H1 (cell line): Measurements from ENCODE around the gene PBXIP1. TPM values are rescaled to one million over a fixed set of nuclear protein-coding genes. Genes with fewer than 3 reads are reported as not detected.

Source experiments
- CREB1 ChIP-seq: IDR thresholded peaks from 2 replicates; pipeline ENCODE4 v1.6.1; 2012; ENCODE audit warnings: inconsistent platforms
- GTF2F1 ChIP-seq: IDR thresholded peaks from 2 replicates; pipeline ENCODE4 v1.6.1; 2012; ENCODE audit warnings: low read depth, low read length, improper control_type of control experiment, borderline replicate concordance
- HDAC6 ChIP-seq: IDR thresholded peaks from one replicate; pipeline ENCODE4 v1.7.1; 2012; ENCODE audit warnings: low read depth, mild to moderate bottlenecking, inconsistent platforms, low read length, moderate library complexity
- KDM4A ChIP-seq: IDR thresholded peaks from one replicate; pipeline ENCODE4 v1.7.1; 2012; ENCODE audit warnings: low read depth, mild to moderate bottlenecking, moderate library complexity, low read length, inconsistent platforms; ENCODE audit not compliant: severe bottlenecking
- TAF7 ChIP-seq: optimal IDR thresholded peaks from 2 replicates; pipeline ENCODE3; 2011; ENCODE audit warnings: low read depth, mild to moderate bottlenecking, inconsistent platforms, low read length, moderate library complexity, borderline replicate concordance
- ZNF274 ChIP-seq: IDR thresholded peaks from 2 replicates; pipeline ENCODE4 v1.7.0; 2012; ENCODE audit warnings: low read length, borderline replicate concordance; ENCODE audit errors: extremely low read depth
- polyA plus RNA-seq, 7 experiments: library from polyadenylated mRNA; depleted of rRNA in 3 of 7; stranded (reverse) in 5 of 7; unstranded in 2 of 7; fragments of >200 nt in 5 of 7; fragments of 200-250 nt in 2 of 7; gene quantifications; 1 replicate in 5 of 7; 2 replicates in 1 of 7; 4 replicates in 1 of 7; pipeline versions ENCODE4 v1.2.1 to v1.2.3, GENCODE V29; 2011 to 2013; ENCODE audit warnings: missing spikeins in 2 of 7, mixed read lengths in 2 of 7
- total RNA-seq: library from RNA; stranded (reverse); fragmentation: NEBNext Ultra II Directional; extraction: Animal tissue kit (Norgen Biotek cat#: 25700); gene quantifications from 2 replicates; pipeline ENCODE4 v1.2.1, GENCODE V29; 2021
- TF ChIP-seq, protein P1 (sequence below): IDR thresholded peaks from 2 replicates; pipeline ENCODE4 v1.6.1; 2011; ENCODE audit warnings: low read depth, mild to moderate bottlenecking, low read length; ENCODE audit not compliant: insufficient read depth

Gene PBXIP1
- total and polyA plus RNA-seq, 2 of the 8 experiments (the other 6 are each of a cell fraction or from before 2014, with no cell fraction given): 12.0 to 19.8 TPM

DNA sequence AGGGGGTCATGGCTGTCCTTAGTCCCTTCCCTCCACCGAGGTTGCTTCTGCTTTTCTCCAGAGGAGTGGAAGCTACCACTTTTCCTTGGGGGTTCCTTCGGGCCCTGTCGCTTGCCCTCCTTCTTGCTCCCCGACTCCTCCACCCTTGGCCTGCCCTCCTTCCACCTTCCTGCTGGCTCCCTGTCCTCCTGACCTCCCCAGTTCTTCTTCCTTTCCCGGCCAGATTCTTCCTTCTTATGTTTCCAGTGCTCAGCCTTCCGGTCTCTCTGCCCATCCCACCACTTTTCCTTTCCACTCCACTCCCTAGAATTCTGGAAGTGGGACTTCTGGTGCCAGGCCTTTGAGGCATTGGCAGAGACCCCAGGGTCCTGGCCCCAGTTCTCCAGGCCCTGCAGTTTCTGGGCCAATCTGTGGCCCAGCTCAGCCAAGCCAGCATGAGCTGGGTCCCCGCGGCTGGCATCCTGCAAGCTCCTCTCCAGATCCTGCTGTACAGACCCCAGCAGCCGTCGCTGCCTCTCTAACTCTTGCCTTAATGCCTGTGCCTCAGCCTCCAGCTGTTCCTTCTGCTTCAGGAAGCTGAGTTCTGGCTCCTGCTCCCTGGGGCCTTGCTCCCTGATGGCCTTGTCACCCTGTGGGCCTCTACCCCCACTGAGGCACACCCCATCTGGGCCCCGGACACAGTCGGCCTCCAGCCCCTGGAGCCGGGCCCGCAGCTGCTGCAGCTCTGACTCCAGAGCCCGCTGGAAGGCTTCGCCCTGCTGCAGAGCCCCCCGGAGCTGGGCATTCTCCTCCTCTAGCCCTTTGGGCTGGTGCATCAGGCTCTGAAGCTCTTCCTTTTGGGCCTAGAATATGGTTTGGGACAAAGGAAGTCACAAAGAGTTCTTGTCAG lies 9.7 kb downstream of the PBXIP1 start (continued):
- TF ChIP-seq KDM4A (no peak), TAF7 (no peak), GTF2F1 (no peak), CREB1 (no peak), ZNF274 (no peak), HDAC6 (no peak)
- TF ChIP-seq, protein P1, sequence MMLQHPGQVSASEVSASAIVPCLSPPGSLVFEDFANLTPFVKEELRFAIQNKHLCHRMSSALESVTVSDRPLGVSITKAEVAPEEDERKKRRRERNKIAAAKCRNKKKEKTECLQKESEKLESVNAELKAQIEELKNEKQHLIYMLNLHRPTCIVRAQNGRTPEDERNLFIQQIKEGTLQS: no peak
